Hepatocyte (in vitro differentiated cells): Measurements from ENCODE around the gene ARSI. TPM values are rescaled to one million over a fixed set of nuclear protein-coding genes. Genes with fewer than 3 reads are reported as not detected.

Source experiments
- DNase-seq: peaks from one replicate; pipeline ENCODE4 v3.0.0-alpha.2; 2016; ENCODE audit warnings: low spot score
- H2AFZ ChIP-seq: fragments of 200-600 bp; sonication (generic); 2 replicates; pipeline ENCODE4 v1.6.0; 2016; ENCODE audit warnings: antibody characterized with exemption, mild to moderate bottlenecking
- H3K27ac ChIP-seq: fragments of 200-600 bp; sonication (generic); 2 replicates; pipeline ENCODE4 v1.5.1; 2016; ENCODE audit warnings: mild to moderate bottlenecking
- H3K27me3 ChIP-seq: fragments of 200-600 bp; sonication (generic); 2 replicates; pipeline ENCODE4 v1.6.1; 2016
- H3K36me3 ChIP-seq: fragments of 200-600 bp; sonication (generic); replicated peaks from 2 replicates; pipeline ENCODE4 v1.5.1; 2016; ENCODE audit warnings: low read depth; ENCODE audit not compliant: insufficient read depth
- H3K4me1 ChIP-seq: fragments of 200-600 bp; sonication (generic); 2 replicates; pipeline ENCODE4 v1.5.1; 2016; ENCODE audit warnings: mild to moderate bottlenecking, moderate library complexity; ENCODE audit not compliant: insufficient read depth
- H3K4me2 ChIP-seq: fragments of 200-600 bp; sonication (generic); 2 replicates; pipeline ENCODE4 v1.6.0; 2016
- H3K4me3 ChIP-seq: fragments of 200-600 bp; sonication (generic); 2 replicates; pipeline ENCODE4 v1.5.1; 2016; ENCODE audit warnings: mild to moderate bottlenecking
- H3K79me2 ChIP-seq: fragments of 200-600 bp; sonication (generic); 2 replicates; pipeline ENCODE4 v1.6.0; 2017; ENCODE audit warnings: mild to moderate bottlenecking
- H3K9me2 ChIP-seq: fragments of 200-600 bp; sonication (generic); replicated peaks from 2 replicates; pipeline ENCODE4 v1.6.0; 2017; ENCODE audit warnings: mild to moderate bottlenecking; ENCODE audit not compliant: insufficient read depth
- H3K9me3 ChIP-seq: fragments of 200-600 bp; sonication (generic); 2 replicates; pipeline ENCODE4 v1.5.1; 2016; ENCODE audit warnings: low read depth, mild to moderate bottlenecking
- H4K20me1 ChIP-seq: fragments of 200-600 bp; sonication (generic); 2 replicates; pipeline ENCODE4 v1.6.0; 2016; ENCODE audit warnings: mild to moderate bottlenecking; ENCODE audit not compliant: insufficient read depth, poor library complexity, severe bottlenecking
- EZH2 ChIP-seq: fragments of 200-600 bp; sonication (generic); IDR thresholded peaks from 2 replicates; pipeline ENCODE4 v1.6.1; 2016; ENCODE audit warnings: antibody characterized with exemption, mild to moderate bottlenecking, borderline replicate concordance
- EZH2phosphoT487 ChIP-seq: fragments of 200-600 bp; sonication (generic); IDR thresholded peaks from one replicate; pipeline ENCODE4 v1.6.1; 2018; ENCODE audit warnings: antibody characterized with exemption, mild to moderate bottlenecking, low read depth, moderate library complexity; ENCODE audit not compliant: unreplicated experiment, severe bottlenecking
- WGBS: methylation state at CpG from one replicate; pipeline ENCODE4 v1.1.6; 2016; ENCODE audit warnings: low lambda C conversion rate; ENCODE audit errors: missing lambda C conversion rate; 5-methylcytosine and 5-hydroxymethylcytosine counted together
- polyA plus RNA-seq: library from polyadenylated mRNA; unstranded; fragments of >200 nt; fragmentation: Nextera tagmentation; extraction: Ambion mirVana; gene quantifications from 2 replicates; pipeline ENCODE4 v1.2.1, GENCODE V29; 2016
- total RNA-seq: library from RNA; depleted of rRNA; stranded (reverse); fragments of >200 nt; gene quantifications from 2 replicates; pipeline ENCODE4 v1.2.3, GENCODE V29; 2014
- TF ChIP-seq, protein P1 (sequence below): fragments of 200-600 bp; sonication (generic); IDR thresholded peaks from 2 replicates; pipeline ENCODE4 v1.5.1; 2016; ENCODE audit warnings: antibody characterized with exemption, mild to moderate bottlenecking; ENCODE audit not compliant: poor library complexity

ARSI gene
- total and polyA plus RNA-seq, 2 experiments from 2014 or later, result 27.1 to 27.9 TPM

DNA sequence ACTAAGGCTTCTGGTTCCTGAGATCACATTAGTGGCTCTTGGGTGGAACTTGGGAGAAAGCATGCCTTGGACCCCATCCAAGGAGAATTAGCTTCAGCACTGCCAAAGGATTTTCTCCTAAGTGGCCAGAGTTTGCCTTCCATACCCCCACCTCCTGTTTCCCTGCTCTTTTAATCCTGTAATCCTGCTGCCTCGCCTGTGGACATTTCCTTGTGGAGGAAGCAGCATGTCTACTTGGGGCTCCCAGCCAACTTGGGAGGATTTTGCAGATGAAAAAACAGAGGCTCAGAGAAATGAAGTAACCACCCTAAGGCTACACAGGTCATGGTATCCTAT is 1.6 kb downstream of the ARSI start:
- no peaks in the 10 kb centered on the region for H3K36me3 ChIP-seq
- H3K27me3 ChIP-seq, result no peaks in the 10 kb centered on the region
- H3K4me1 ChIP-seq, result peaks cover 17% of the 10 kb centered on the region
- peak overlapping the region; percentile 88 for H3K4me2 ChIP-seq
- H3K79me2 ChIP-seq, result no peaks in the 10 kb centered on the region
- WGBS, result 67% methylated on average over 1 of the region's 1 CpG
- no peaks in the 10 kb centered on the region for H4K20me1 ChIP-seq
- no peak for TF ChIP-seq EZH2phosphoT487
- TF ChIP-seq EZH2, result no peak
- TF ChIP-seq, protein P1, sequence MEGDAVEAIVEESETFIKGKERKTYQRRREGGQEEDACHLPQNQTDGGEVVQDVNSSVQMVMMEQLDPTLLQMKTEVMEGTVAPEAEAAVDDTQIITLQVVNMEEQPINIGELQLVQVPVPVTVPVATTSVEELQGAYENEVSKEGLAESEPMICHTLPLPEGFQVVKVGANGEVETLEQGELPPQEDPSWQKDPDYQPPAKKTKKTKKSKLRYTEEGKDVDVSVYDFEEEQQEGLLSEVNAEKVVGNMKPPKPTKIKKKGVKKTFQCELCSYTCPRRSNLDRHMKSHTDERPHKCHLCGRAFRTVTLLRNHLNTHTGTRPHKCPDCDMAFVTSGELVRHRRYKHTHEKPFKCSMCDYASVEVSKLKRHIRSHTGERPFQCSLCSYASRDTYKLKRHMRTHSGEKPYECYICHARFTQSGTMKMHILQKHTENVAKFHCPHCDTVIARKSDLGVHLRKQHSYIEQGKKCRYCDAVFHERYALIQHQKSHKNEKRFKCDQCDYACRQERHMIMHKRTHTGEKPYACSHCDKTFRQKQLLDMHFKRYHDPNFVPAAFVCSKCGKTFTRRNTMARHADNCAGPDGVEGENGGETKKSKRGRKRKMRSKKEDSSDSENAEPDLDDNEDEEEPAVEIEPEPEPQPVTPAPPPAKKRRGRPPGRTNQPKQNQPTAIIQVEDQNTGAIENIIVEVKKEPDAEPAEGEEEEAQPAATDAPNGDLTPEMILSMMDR, result no peak
- peak overlapping the region; percentile 81 for H3K27ac ChIP-seq
- H3K9me2 ChIP-seq, result no peaks in the 10 kb centered on the region
- H2AFZ ChIP-seq, result no peak overlapping the region
- H3K4me3 ChIP-seq, result no peak overlapping the region
- H3K9me3 ChIP-seq, result no peaks in the 10 kb centered on the region
- DNase-seq, result peak; percentile 48

DNA sequence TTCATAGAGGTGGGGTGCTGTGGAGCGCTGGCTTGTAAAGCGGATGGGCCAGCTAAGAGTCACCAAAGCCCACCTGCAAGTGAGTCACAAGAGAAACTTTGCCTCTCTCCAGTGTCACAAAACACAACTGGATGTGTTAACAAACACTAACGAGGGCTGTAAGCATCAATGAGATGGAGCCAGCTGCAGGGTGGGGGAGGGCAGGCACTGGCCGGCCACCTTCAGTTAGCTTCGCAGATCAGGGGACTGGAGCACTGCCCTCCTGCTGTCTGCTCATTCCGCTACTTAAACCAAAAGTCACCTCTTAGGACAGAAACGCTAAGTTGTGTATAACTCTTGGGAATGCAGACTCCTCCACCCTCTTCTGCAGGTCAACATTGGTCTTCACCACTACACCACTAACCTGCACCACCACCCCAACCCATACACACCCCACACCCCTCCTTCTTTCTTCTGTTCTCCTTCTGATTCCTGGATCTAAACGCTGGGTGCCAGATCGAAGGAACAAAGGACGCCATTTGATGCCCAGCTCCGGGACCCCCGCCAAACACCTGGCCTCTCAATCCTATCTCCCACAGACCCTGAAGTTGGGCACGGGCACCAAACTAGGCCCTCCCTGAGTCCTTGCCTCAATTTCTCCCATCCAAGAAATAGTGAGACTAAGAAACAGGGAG is 2.1 kb downstream of the ARSI start:
- WGBS, result 81% methylated on average over 13 of the region's 13 CpGs
- Histone ChIP-seq H3K9me3 (no peaks in the 10 kb centered on the region), H4K20me1 (no peaks in the 10 kb centered on the region), H3K4me1 (peaks cover 17% of the 10 kb centered on the region), H3K27me3 (no peaks in the 10 kb centered on the region), H2AFZ (no peak overlapping the region), H3K27ac (peak overlapping the region; percentile 81), H3K4me2 (peak overlapping the region; percentile 88), H3K36me3 (no peaks in the 10 kb centered on the region), H3K79me2 (no peaks in the 10 kb centered on the region), H3K4me3 (no peak overlapping the region), H3K9me2 (no peaks in the 10 kb centered on the region)
- TF ChIP-seq, protein P1, result no peak
- no peak for DNase-seq

DNA sequence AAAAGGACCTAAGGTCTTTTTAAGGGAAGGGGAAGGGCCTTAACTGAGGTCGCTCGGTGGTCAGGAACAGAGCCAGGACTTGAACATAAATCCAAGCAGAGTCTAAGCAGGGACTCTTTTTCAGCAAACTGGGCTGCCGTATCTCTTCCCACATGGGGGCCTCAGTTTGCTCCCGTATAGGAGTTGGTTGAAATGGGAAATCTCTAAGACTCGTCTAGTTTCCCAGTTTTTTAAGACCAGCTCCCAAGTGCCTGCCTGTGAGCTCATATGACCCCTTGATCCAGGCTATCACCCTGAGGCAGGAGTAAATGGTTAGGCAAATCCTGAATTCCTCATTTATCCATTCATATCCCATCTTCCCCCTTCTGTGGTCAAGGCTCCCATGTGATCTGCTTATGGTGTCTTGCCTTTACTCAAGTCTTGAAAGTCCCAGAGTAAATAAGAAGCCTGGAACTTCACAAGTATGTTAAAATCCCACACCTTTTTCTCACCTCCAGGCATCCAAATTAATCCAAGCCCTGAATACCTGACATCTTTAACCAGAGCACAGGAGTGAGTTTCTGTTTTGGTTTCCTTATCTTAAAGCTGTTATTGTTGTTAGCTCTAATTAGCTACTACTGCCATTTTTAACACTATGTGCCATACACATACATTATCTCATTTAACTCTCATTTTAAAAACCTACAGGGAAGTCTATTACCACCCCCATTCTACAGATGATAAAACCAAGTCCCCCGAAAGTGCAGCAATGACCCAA is 3.0 kb downstream of the ARSI start:
- Histone ChIP-seq H3K9me3 (no peaks in the 10 kb centered on the region), H3K27me3 (no peaks in the 10 kb centered on the region), H3K9me2 (no peaks in the 10 kb centered on the region), H4K20me1 (no peaks in the 10 kb centered on the region), H3K27ac (peak overlapping the region; percentile 81), H3K79me2 (no peaks in the 10 kb centered on the region), H3K4me1 (peaks cover 26% of the 10 kb centered on the region), H3K36me3 (no peaks in the 10 kb centered on the region), H3K4me3 (no peak overlapping the region), H3K4me2 (peak overlapping the region; percentile 88), H2AFZ (no peak overlapping the region)
- DNase-seq, result no peak
- TF ChIP-seq EZH2phosphoT487, result no peak
- TF ChIP-seq EZH2, result no peak
- TF ChIP-seq, protein P1, result no peak
- 57% methylated on average over 6 of the region's 6 CpGs for WGBS
